ENCODE measurements around the gene AURKAIP1.
"Not testable (repeated sequence)": the region's sequence is repeated elsewhere in the genome, so short reads cannot be mapped to it uniquely, and the experiment has no call there.

Gene AURKAIP1

GRCh38 chr1:1417825-1418463 lies 42.9 kb upstream of the AURKAIP1 start:
- H3K27me3 ChIP-seq (ENCODE audit: control insufficient read depth, insufficient read depth, low read length); H3K9me3 ChIP-seq (ENCODE audit: control insufficient read depth, low read depth, low read length); H3K9ac ChIP-seq (ENCODE audit: low read length); H3K36me3 ChIP-seq (ENCODE audit: control insufficient read depth, low read depth, low read length); H3K4me3 ChIP-seq (ENCODE audit: low read length); H3K27ac ChIP-seq (ENCODE audit: low read length): not testable (repeated sequence)
- peaks cover 13% of the 10 kb centered on the region for H3K4me1 ChIP-seq (ENCODE audit: control insufficient read depth, low read depth, low read length)

GRCh38 chr1:1417396-1417795 lies 42.4 kb upstream of the AURKAIP1 start:
- H3K36me3 ChIP-seq (ENCODE audit: control insufficient read depth, low read depth, low read length); H3K4me3 ChIP-seq (ENCODE audit: low read length); H3K9ac ChIP-seq (ENCODE audit: low read length); H3K27ac ChIP-seq (ENCODE audit: low read length); H3K27me3 ChIP-seq (ENCODE audit: control insufficient read depth, insufficient read depth, low read length); H3K9me3 ChIP-seq (ENCODE audit: control insufficient read depth, low read depth, low read length); H3K4me1 ChIP-seq (ENCODE audit: control insufficient read depth, low read depth, low read length): not testable (repeated sequence)

GRCh38 chr1:1415751-1416150 lies 40.7 kb upstream of the AURKAIP1 start:
- Histone ChIP-seq H3K27ac (ENCODE audit: low read length) (no peak overlapping the region), H3K9ac (ENCODE audit: low read length) (no peak overlapping the region), H3K27me3 (ENCODE audit: control insufficient read depth, insufficient read depth, low read length) (no peaks in the 10 kb centered on the region), H3K4me1 (ENCODE audit: control insufficient read depth, low read depth, low read length) (peaks cover 4% of the 10 kb centered on the region), H3K4me3 (ENCODE audit: low read length) (no peak overlapping the region), H3K9me3 (ENCODE audit: control insufficient read depth, low read depth, low read length) (no peaks in the 10 kb centered on the region), H3K36me3 (ENCODE audit: control insufficient read depth, low read depth, low read length) (no peaks in the 10 kb centered on the region)

- not testable (repeated sequence) for H3K27me3 ChIP-seq (ENCODE audit: control insufficient read depth, insufficient read depth, low read length); H3K36me3 ChIP-seq (ENCODE audit: control insufficient read depth, low read depth, low read length); H3K27ac ChIP-seq (ENCODE audit: low read length)
These were observed 37.4 kb upstream of the AURKAIP1 start for GRCh38 chr1:1412311-1412902.

GRCh38 chr1:1411626-1412025 lies 36.6 kb upstream of the AURKAIP1 start:
- Histone ChIP-seq H3K4me1 (ENCODE audit: control insufficient read depth, low read depth, low read length) (peaks cover 20% of the 10 kb centered on the region), H3K36me3 (ENCODE audit: control insufficient read depth, low read depth, low read length) (peaks cover 3% of the 10 kb centered on the region), H3K9me3 (ENCODE audit: control insufficient read depth, low read depth, low read length) (no peaks in the 10 kb centered on the region), H3K27ac (ENCODE audit: low read length) (no peak overlapping the region), H3K9ac (ENCODE audit: low read length) (no peak overlapping the region), H3K27me3 (ENCODE audit: control insufficient read depth, insufficient read depth, low read length) (no peaks in the 10 kb centered on the region), H3K4me3 (ENCODE audit: low read length) (no peak overlapping the region)

More at GRCh38 chr1:1412311-1412902, 37.4 kb upstream of the AURKAIP1 start:
- not testable (repeated sequence) for H3K9ac ChIP-seq (ENCODE audit: low read length); H3K9me3 ChIP-seq (ENCODE audit: control insufficient read depth, low read depth, low read length); H3K4me3 ChIP-seq (ENCODE audit: low read length)
- H3K4me1 ChIP-seq (ENCODE audit: control insufficient read depth, low read depth, low read length) = peaks cover 20% of the 10 kb centered on the region

GRCh38 chr1:1410238-1410637 lies 35.2 kb upstream of the AURKAIP1 start:
- peak overlapping the region; percentile 66 for H3K9ac ChIP-seq (ENCODE audit: low read length)
- not testable (repeated sequence) for H3K27me3 ChIP-seq (ENCODE audit: control insufficient read depth, insufficient read depth, low read length); H3K9me3 ChIP-seq (ENCODE audit: control insufficient read depth, low read depth, low read length); H3K36me3 ChIP-seq (ENCODE audit: control insufficient read depth, low read depth, low read length)
- H3K4me1 ChIP-seq (ENCODE audit: control insufficient read depth, low read depth, low read length) = peaks cover 20% of the 10 kb centered on the region
- peak overlapping the region; percentile 17 for H3K4me3 ChIP-seq (ENCODE audit: low read length)
- peak overlapping the region; percentile 90 for H3K27ac ChIP-seq (ENCODE audit: low read length)

GRCh38 chr1:1407636-1408318 lies 32.8 kb upstream of the AURKAIP1 start:
- H3K27ac ChIP-seq (ENCODE audit: low read length) = no peak overlapping the region

GRCh38 chr1:1406821-1407635 lies 32.0 kb upstream of the AURKAIP1 start, which contains the start of gene MRPL20:
MRPL20 (minus strand) TSS chr1:1407293; CDS start chr1:1407217, 76 bp downstream.
- Histone ChIP-seq H3K4me1 (ENCODE audit: control insufficient read depth, low read depth, low read length) (peaks cover 20% of the 10 kb centered on the region), H3K4me3 (ENCODE audit: low read length) (peak within 1 kb of the TSS; percentile 94), H3K9ac (ENCODE audit: low read length) (peak within 1 kb of the TSS; percentile 95), H3K9me3 (ENCODE audit: control insufficient read depth, low read depth, low read length) (no peaks in the 10 kb centered on the region), H3K27ac (ENCODE audit: low read length) (peak within 1 kb of the TSS; percentile 78), H3K36me3 (ENCODE audit: control insufficient read depth, low read depth, low read length) (peaks cover 37% of the 10 kb centered on the region), H3K27me3 (ENCODE audit: control insufficient read depth, insufficient read depth, low read length) (no peaks in the 10 kb centered on the region)

More at GRCh38 chr1:1407636-1408318, 32.8 kb upstream of the AURKAIP1 start:
- H3K4me3 ChIP-seq (ENCODE audit: low read length) = peak overlapping the region; percentile 94
- peaks cover 29% of the 10 kb centered on the region for H3K36me3 ChIP-seq (ENCODE audit: control insufficient read depth, low read depth, low read length)
- H3K9me3 ChIP-seq (ENCODE audit: control insufficient read depth, low read depth, low read length) = no peaks in the 10 kb centered on the region
- H3K27me3 ChIP-seq (ENCODE audit: control insufficient read depth, insufficient read depth, low read length) = no peaks in the 10 kb centered on the region
- H3K4me1 ChIP-seq (ENCODE audit: control insufficient read depth, low read depth, low read length) = peaks cover 20% of the 10 kb centered on the region
- H3K9ac ChIP-seq (ENCODE audit: low read length) = peak overlapping the region; percentile 95

GRCh38 chr1:1406101-1406820 lies 31.3 kb upstream of the AURKAIP1 start:
- Histone ChIP-seq H3K4me3 (ENCODE audit: low read length) (peak overlapping the region; percentile 94), H3K4me1 (ENCODE audit: control insufficient read depth, low read depth, low read length) (peaks cover 16% of the 10 kb centered on the region), H3K27ac (ENCODE audit: low read length) (peak overlapping the region; percentile 78), H3K36me3 (ENCODE audit: control insufficient read depth, low read depth, low read length) (peaks cover 44% of the 10 kb centered on the region), H3K9me3 (ENCODE audit: control insufficient read depth, low read depth, low read length) (no peaks in the 10 kb centered on the region), H3K9ac (ENCODE audit: low read length) (peak overlapping the region; percentile 95), H3K27me3 (ENCODE audit: control insufficient read depth, insufficient read depth, low read length) (no peaks in the 10 kb centered on the region)

GRCh38 chr1:1403653-1404052 lies 28.6 kb upstream of the AURKAIP1 start:
- Histone ChIP-seq H3K27me3 (ENCODE audit: control insufficient read depth, insufficient read depth, low read length) (no peaks in the 10 kb centered on the region), H3K9me3 (ENCODE audit: control insufficient read depth, low read depth, low read length) (no peaks in the 10 kb centered on the region), H3K27ac (ENCODE audit: low read length) (no peak overlapping the region), H3K4me1 (ENCODE audit: control insufficient read depth, low read depth, low read length) (peaks cover 5% of the 10 kb centered on the region), H3K36me3 (ENCODE audit: control insufficient read depth, low read depth, low read length) (peaks cover 52% of the 10 kb centered on the region), H3K4me3 (ENCODE audit: low read length) (no peak overlapping the region), H3K9ac (ENCODE audit: low read length) (no peak overlapping the region)

Data from iPS-18a (cell line).